ENCODE results near the gene TRERF1.

DNA sequence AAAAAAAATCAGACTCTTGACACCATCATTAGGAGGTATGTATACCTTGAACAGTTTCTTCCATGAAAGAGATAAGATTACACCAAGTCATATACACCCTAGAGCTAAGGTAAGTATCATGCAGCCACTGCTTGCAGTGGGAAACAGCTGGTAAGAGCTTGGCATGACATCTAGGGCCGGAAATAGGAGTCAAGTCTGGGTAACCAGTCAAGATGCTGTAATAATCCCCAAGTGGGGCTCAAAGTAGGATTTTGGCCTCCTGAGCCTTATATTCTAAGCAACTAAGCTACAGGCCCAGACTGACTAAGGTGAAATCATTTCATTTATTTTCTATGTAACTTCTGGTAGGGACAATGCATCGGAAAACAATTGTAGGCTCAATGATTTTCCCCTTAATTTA, 23.9 kb downstream of the TRERF1 start:
- TF ChIP-seq SUZ12 (IDR thresholded peaks at IDR 0.05; ENCODE audit: extremely low read depth, insufficient read depth, insufficient read length) (no peak), YY1 (IDR thresholded peaks at IDR 0.05; ENCODE audit: insufficient read depth, insufficient read length) (no peak), ZNF274 (IDR thresholded peaks at IDR 0.05; ENCODE audit: low read depth, low read length) (no peak)

Measured in NT2/D1 (cell line).